ENCODE data around the gene CATSPER4. TPM values are rescaled to one million over a fixed set of nuclear protein-coding genes. Genes with fewer than 3 reads are reported as not detected.

The CATSPER4 gene
- total RNA-seq, 1 experiment from 2014 or later = not detected

GRCh38 chr1:26191739-26192138 lies 1.3 kb downstream of the CATSPER4 start:
- Mint-ChIP-seq H3K27me3 (ENCODE audit: unreplicated experiment) (peaks cover 31% of the 10 kb centered on the region), H3K4me1 (ENCODE audit: low read depth, unreplicated experiment) (no peaks in the 10 kb centered on the region), H3K9me3 (ENCODE audit: low read depth, unreplicated experiment) (no peaks in the 10 kb centered on the region), H3K27ac (ENCODE audit: unreplicated experiment) (no peak overlapping the region), H3K36me3 (ENCODE audit: insufficient read depth, unreplicated experiment) (no peaks in the 10 kb centered on the region), H3K4me3 (ENCODE audit: low read depth, unreplicated experiment) (no peak overlapping the region)
- no TSS peak for BruUV-seq (replicated peaks)
- intact Hi-C loops (cut with micrococcal nuclease; ENCODE audit: unreplicated experiment) = no loop called here
- no peak for DNase-seq
- no peak for TF ChIP-seq CTCF (IDR thresholded peaks at IDR 0.05; ENCODE audit: unreplicated experiment)
- CTCF ChIA-PET = interaction anchor here (0.6 to 0.7 kb wide), 2 partner anchors 361 to 430 kb away, joined by 3 to 8 read pairs; no protein-coding TSS in a partner anchor

- H3K27me3 Mint-ChIP-seq (ENCODE audit: unreplicated experiment) = peaks cover 69% of the 10 kb centered on the region
- intact Hi-C loops (cut with micrococcal nuclease; ENCODE audit: unreplicated experiment) = no loop called here
- no TSS peak for BruUV-seq (replicated peaks)
- TF ChIP-seq CTCF (IDR thresholded peaks at IDR 0.05; ENCODE audit: unreplicated experiment) = no peak
- no peaks in the 10 kb centered on the region for H3K4me1 Mint-ChIP-seq (ENCODE audit: low read depth, unreplicated experiment)
- H3K9me3 Mint-ChIP-seq (ENCODE audit: low read depth, unreplicated experiment) = no peaks in the 10 kb centered on the region
- no peak for DNase-seq
- H3K36me3 Mint-ChIP-seq (ENCODE audit: insufficient read depth, unreplicated experiment) = no peaks in the 10 kb centered on the region
- no peak overlapping the region for H3K27ac Mint-ChIP-seq (ENCODE audit: unreplicated experiment)
- CTCF ChIA-PET = no interaction called here
- H3K4me3 Mint-ChIP-seq (ENCODE audit: low read depth, unreplicated experiment) = no peak overlapping the region
Observed at GRCh38 chr1:26195805-26196204, 5.4 kb downstream of the CATSPER4 start.

DNA sequence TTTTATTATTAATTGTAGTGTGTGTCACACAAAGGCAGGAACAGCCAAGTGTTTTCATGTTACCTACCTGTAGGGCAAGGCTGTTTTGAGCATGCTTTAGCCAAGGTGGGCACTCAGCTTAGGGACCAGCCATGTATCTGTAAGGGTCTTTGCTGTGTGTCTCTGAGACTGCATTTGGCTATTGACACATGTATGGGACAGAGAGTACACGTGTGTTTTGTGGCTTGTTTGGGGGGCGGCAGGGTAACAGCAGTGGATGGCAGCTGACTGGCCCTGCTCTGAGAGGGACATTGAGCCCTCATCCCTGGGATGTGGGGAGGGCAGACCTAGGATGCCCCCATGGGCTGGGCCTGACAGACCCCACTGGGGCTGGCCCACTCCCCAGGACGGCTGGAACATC lies 6.9 kb downstream of the CATSPER4 start:
- no peak overlapping the region for H3K4me3 Mint-ChIP-seq (ENCODE audit: low read depth, unreplicated experiment)
- H3K4me1 Mint-ChIP-seq (ENCODE audit: low read depth, unreplicated experiment) = no peaks in the 10 kb centered on the region

DNA sequence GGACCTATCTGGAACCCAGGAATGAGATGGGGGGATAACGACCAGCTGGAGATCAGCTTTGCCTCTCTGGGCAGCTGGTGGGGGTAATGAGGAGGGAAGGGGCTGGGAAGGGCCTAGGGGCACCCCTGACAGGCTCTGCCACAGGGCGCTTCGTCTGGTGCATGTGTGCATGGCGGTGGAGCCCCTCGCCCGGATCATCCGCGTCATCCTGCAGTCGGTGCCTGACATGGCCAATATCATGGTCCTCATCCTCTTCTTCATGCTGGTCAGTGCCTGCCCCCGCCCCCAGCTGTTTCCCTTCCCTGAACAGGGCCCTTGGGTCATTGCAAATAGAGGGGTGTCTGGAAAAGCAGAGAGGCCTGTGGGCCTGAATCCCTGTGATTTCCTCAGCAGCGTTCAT lies 7.4 kb downstream of the CATSPER4 start:
- no peaks in the 10 kb centered on the region for H3K4me1 Mint-ChIP-seq (ENCODE audit: low read depth, unreplicated experiment)
- H3K27ac Mint-ChIP-seq (ENCODE audit: unreplicated experiment) = no peak overlapping the region
- CTCF ChIA-PET = no interaction called here
- DNase-seq = no peak
- H3K9me3 Mint-ChIP-seq (ENCODE audit: low read depth, unreplicated experiment) = no peaks in the 10 kb centered on the region
- no peaks in the 10 kb centered on the region for H3K36me3 Mint-ChIP-seq (ENCODE audit: insufficient read depth, unreplicated experiment)
- intact Hi-C loops (cut with micrococcal nuclease; ENCODE audit: unreplicated experiment) = no loop called here
- no peak for TF ChIP-seq CTCF (IDR thresholded peaks at IDR 0.05; ENCODE audit: unreplicated experiment)
- H3K4me3 Mint-ChIP-seq (ENCODE audit: low read depth, unreplicated experiment) = no peak overlapping the region
- BruUV-seq (replicated peaks) = no TSS peak
- peaks cover 82% of the 10 kb centered on the region for H3K27me3 Mint-ChIP-seq (ENCODE audit: unreplicated experiment)

More for the DNA sequence above, 6.9 kb downstream of the CATSPER4 start:
- intact Hi-C loops (cut with micrococcal nuclease; ENCODE audit: unreplicated experiment) = no loop called here
- Mint-ChIP-seq H3K27ac (ENCODE audit: unreplicated experiment) (no peak overlapping the region), H3K36me3 (ENCODE audit: insufficient read depth, unreplicated experiment) (no peaks in the 10 kb centered on the region), H3K9me3 (ENCODE audit: low read depth, unreplicated experiment) (no peaks in the 10 kb centered on the region), H3K27me3 (ENCODE audit: unreplicated experiment) (peaks cover 77% of the 10 kb centered on the region)
- CTCF ChIA-PET = interaction anchor here (0.6 kb wide), 1 partner anchor 538 kb away, joined by 4 read pairs; no protein-coding TSS in a partner anchor
- BruUV-seq (replicated peaks) = no TSS peak
- no peak for TF ChIP-seq CTCF (IDR thresholded peaks at IDR 0.05; ENCODE audit: unreplicated experiment)
- DNase-seq = no peak

All from Calu3 (cell line).